Hepatocyte (in vitro differentiated cells): ENCODE results near the gene JMJD1C. TPM values are rescaled to one million over a fixed set of nuclear protein-coding genes. Genes with fewer than 3 reads are reported as not detected.
"Not testable (repeated sequence)": the region's sequence is repeated elsewhere in the genome, so short reads cannot be mapped to it uniquely, and the experiment has no call there.

Experiments used
- DNase-seq: peaks from one replicate; pipeline ENCODE4 v3.0.0-alpha.2; 2016; ENCODE audit warnings: low spot score
- H2AFZ ChIP-seq: fragments of 200-600 bp; sonication (generic); 2 replicates; pipeline ENCODE4 v1.6.0; 2016; ENCODE audit warnings: antibody characterized with exemption, mild to moderate bottlenecking
- H3K27ac ChIP-seq: fragments of 200-600 bp; sonication (generic); 2 replicates; pipeline ENCODE4 v1.5.1; 2016; ENCODE audit warnings: mild to moderate bottlenecking
- H3K27me3 ChIP-seq: fragments of 200-600 bp; sonication (generic); 2 replicates; pipeline ENCODE4 v1.6.1; 2016
- H3K36me3 ChIP-seq: fragments of 200-600 bp; sonication (generic); replicated peaks from 2 replicates; pipeline ENCODE4 v1.5.1; 2016; ENCODE audit warnings: low read depth; ENCODE audit not compliant: insufficient read depth
- H3K4me1 ChIP-seq: fragments of 200-600 bp; sonication (generic); 2 replicates; pipeline ENCODE4 v1.5.1; 2016; ENCODE audit warnings: mild to moderate bottlenecking, moderate library complexity; ENCODE audit not compliant: insufficient read depth
- H3K4me2 ChIP-seq: fragments of 200-600 bp; sonication (generic); 2 replicates; pipeline ENCODE4 v1.6.0; 2016
- H3K4me3 ChIP-seq: fragments of 200-600 bp; sonication (generic); 2 replicates; pipeline ENCODE4 v1.5.1; 2016; ENCODE audit warnings: mild to moderate bottlenecking
- H3K79me2 ChIP-seq: fragments of 200-600 bp; sonication (generic); 2 replicates; pipeline ENCODE4 v1.6.0; 2017; ENCODE audit warnings: mild to moderate bottlenecking
- H3K9me2 ChIP-seq: fragments of 200-600 bp; sonication (generic); replicated peaks from 2 replicates; pipeline ENCODE4 v1.6.0; 2017; ENCODE audit warnings: mild to moderate bottlenecking; ENCODE audit not compliant: insufficient read depth
- H3K9me3 ChIP-seq: fragments of 200-600 bp; sonication (generic); 2 replicates; pipeline ENCODE4 v1.5.1; 2016; ENCODE audit warnings: low read depth, mild to moderate bottlenecking
- H4K20me1 ChIP-seq: fragments of 200-600 bp; sonication (generic); 2 replicates; pipeline ENCODE4 v1.6.0; 2016; ENCODE audit warnings: mild to moderate bottlenecking; ENCODE audit not compliant: insufficient read depth, poor library complexity, severe bottlenecking
- EZH2 ChIP-seq: fragments of 200-600 bp; sonication (generic); IDR thresholded peaks from 2 replicates; pipeline ENCODE4 v1.6.1; 2016; ENCODE audit warnings: antibody characterized with exemption, mild to moderate bottlenecking, borderline replicate concordance
- EZH2phosphoT487 ChIP-seq: fragments of 200-600 bp; sonication (generic); IDR thresholded peaks from one replicate; pipeline ENCODE4 v1.6.1; 2018; ENCODE audit warnings: antibody characterized with exemption, mild to moderate bottlenecking, low read depth, moderate library complexity; ENCODE audit not compliant: unreplicated experiment, severe bottlenecking
- WGBS: methylation state at CpG from one replicate; pipeline ENCODE4 v1.1.6; 2016; ENCODE audit warnings: low lambda C conversion rate; ENCODE audit errors: missing lambda C conversion rate; 5-methylcytosine and 5-hydroxymethylcytosine counted together
- polyA plus RNA-seq: library from polyadenylated mRNA; unstranded; fragments of >200 nt; fragmentation: Nextera tagmentation; extraction: Ambion mirVana; gene quantifications from 2 replicates; pipeline ENCODE4 v1.2.1, GENCODE V29; 2016
- total RNA-seq: library from RNA; depleted of rRNA; stranded (reverse); fragments of >200 nt; gene quantifications from 2 replicates; pipeline ENCODE4 v1.2.3, GENCODE V29; 2014
- TF ChIP-seq, protein P1 (sequence below): fragments of 200-600 bp; sonication (generic); IDR thresholded peaks from 2 replicates; pipeline ENCODE4 v1.5.1; 2016; ENCODE audit warnings: antibody characterized with exemption, mild to moderate bottlenecking; ENCODE audit not compliant: poor library complexity

Gene JMJD1C
- total and polyA plus RNA-seq, 2 experiments from 2014 or later = 43.2 to 177 TPM

DNA sequence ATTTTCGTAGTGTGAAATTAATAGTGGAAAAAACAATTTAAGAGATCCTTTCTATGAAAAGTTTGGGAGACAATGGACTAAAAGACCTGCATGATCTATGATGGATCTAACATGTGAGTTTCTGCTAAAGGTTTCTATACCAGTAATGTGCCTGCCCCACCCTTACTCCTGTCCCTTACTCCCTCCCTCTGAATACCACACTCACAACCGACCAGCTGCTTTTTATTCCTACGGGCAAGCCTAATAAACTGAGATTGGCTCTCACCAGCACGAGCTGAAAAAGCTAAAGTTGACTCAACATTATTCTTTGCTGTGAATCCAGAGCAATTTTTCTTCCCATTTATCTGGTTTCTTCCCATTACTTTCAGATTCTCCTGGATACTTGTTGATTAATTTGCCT is 37.6 kb upstream of the JMJD1C start:
- DNase-seq = no peak
- no peak overlapping the region for H3K4me2 ChIP-seq
- TF ChIP-seq, protein P1, sequence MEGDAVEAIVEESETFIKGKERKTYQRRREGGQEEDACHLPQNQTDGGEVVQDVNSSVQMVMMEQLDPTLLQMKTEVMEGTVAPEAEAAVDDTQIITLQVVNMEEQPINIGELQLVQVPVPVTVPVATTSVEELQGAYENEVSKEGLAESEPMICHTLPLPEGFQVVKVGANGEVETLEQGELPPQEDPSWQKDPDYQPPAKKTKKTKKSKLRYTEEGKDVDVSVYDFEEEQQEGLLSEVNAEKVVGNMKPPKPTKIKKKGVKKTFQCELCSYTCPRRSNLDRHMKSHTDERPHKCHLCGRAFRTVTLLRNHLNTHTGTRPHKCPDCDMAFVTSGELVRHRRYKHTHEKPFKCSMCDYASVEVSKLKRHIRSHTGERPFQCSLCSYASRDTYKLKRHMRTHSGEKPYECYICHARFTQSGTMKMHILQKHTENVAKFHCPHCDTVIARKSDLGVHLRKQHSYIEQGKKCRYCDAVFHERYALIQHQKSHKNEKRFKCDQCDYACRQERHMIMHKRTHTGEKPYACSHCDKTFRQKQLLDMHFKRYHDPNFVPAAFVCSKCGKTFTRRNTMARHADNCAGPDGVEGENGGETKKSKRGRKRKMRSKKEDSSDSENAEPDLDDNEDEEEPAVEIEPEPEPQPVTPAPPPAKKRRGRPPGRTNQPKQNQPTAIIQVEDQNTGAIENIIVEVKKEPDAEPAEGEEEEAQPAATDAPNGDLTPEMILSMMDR = no peak
- no peak for TF ChIP-seq EZH2
- TF ChIP-seq EZH2phosphoT487 = no peak
- 62% methylated on average over 4 of the region's 4 CpGs for WGBS
- no peak overlapping the region for H3K4me3 ChIP-seq
- H3K36me3 ChIP-seq = no peaks in the 10 kb centered on the region
- H3K79me2 ChIP-seq = peaks cover 98% of the 10 kb centered on the region
- no peaks in the 10 kb centered on the region for H3K9me2 ChIP-seq
- H3K4me1 ChIP-seq = peaks cover 16% of the 10 kb centered on the region
- no peak overlapping the region for H3K27ac ChIP-seq
- no peaks in the 10 kb centered on the region for H3K9me3 ChIP-seq
- H4K20me1 ChIP-seq = peaks cover 22% of the 10 kb centered on the region
- H3K27me3 ChIP-seq = no peaks in the 10 kb centered on the region
- H2AFZ ChIP-seq = no peak overlapping the region

DNA sequence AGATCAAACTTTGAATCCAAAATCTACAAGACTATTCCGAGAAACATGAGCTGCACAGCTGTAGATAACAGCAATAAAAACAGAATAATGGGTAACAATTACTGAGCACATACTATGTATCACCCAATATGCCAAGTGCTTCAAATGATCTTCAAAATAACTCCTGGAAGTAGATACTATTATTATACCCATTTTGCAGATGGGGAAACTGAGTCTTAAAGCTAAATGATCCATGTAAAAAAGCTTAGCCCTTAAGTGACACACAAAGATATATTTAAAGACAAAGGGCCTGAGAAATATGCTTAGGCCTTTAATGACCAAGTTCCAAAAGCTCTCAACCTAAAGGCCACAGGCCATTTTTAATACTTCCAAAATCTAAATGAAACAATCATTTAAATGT is 37.1 kb upstream of the JMJD1C start:
- Histone ChIP-seq H4K20me1 (peaks cover 22% of the 10 kb centered on the region), H3K36me3 (no peaks in the 10 kb centered on the region), H3K4me2 (no peak overlapping the region), H3K9me3 (no peaks in the 10 kb centered on the region), H3K4me3 (no peak overlapping the region), H3K27me3 (no peaks in the 10 kb centered on the region), H2AFZ (no peak overlapping the region), H3K4me1 (peaks cover 22% of the 10 kb centered on the region), H3K9me2 (no peaks in the 10 kb centered on the region), H3K79me2 (peaks cover 98% of the 10 kb centered on the region), H3K27ac (no peak overlapping the region)
- TF ChIP-seq EZH2phosphoT487 = no peak
- WGBS = 97% methylated on average over 1 of the region's 1 CpG
- DNase-seq = no peak

DNA sequence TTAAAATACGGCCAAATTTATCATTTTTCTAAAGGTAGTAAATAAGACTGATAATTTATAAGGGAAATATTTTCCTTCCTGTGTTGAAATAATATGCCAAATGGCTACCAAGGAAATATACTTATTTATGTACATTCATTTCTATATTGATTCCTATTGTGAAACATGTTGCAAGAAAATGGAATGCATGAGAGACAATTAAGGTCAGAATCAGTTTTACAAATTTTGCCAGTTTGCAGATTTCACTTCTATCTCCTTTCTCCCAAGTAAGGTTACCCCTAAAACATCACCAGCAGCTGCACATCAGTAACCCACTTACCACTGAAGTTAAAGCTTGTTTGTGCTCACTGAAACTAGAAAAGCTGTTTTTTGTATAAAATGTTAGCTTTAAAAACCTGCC is 36.2 kb upstream of the JMJD1C start:
- H3K36me3 ChIP-seq = no peaks in the 10 kb centered on the region
- TF ChIP-seq, protein P1 = no peak
- WGBS = 88% methylated on average over 1 of the region's 1 CpG
- no peak overlapping the region for H3K27ac ChIP-seq
- no peak overlapping the region for H3K4me3 ChIP-seq
- peaks cover 24% of the 10 kb centered on the region for H3K4me1 ChIP-seq
- H4K20me1 ChIP-seq = peaks cover 26% of the 10 kb centered on the region
- peaks cover 99% of the 10 kb centered on the region for H3K79me2 ChIP-seq
- no peak overlapping the region for H2AFZ ChIP-seq
- DNase-seq = no peak
- no peak overlapping the region for H3K4me2 ChIP-seq
- H3K9me2 ChIP-seq = no peaks in the 10 kb centered on the region
- no peaks in the 10 kb centered on the region for H3K27me3 ChIP-seq
- no peaks in the 10 kb centered on the region for H3K9me3 ChIP-seq

DNA sequence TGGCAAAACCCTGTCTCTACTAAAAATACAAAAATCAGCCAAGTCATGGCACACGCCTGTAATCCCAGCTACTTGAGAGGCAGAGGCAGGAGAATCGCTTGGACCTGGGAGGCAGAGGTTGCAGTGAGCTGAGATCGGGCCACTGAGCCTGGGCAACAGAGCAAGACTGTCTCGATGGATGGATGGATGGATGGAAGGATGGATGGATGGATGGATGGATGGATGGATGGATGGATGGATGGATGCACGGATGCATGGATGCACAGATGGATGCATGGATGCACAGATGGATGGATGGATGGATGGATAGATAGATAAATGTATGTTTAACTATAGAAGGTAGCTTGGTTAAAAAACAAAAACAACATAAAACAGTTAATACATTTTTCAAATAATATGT is 34.8 kb upstream of the JMJD1C start:
- H3K36me3 ChIP-seq, H3K4me2 ChIP-seq, H3K4me3 ChIP-seq, DNase-seq, H3K27ac ChIP-seq, H3K9me2 ChIP-seq, H3K9me3 ChIP-seq, H2AFZ ChIP-seq, H3K27me3 ChIP-seq: not testable (repeated sequence)
- H4K20me1 ChIP-seq = peaks cover 20% of the 10 kb centered on the region
- H3K79me2 ChIP-seq = peaks cover 99% of the 10 kb centered on the region
- 97% methylated on average over 5 of the region's 5 CpGs for WGBS
- H3K4me1 ChIP-seq = peaks cover 18% of the 10 kb centered on the region

DNA sequence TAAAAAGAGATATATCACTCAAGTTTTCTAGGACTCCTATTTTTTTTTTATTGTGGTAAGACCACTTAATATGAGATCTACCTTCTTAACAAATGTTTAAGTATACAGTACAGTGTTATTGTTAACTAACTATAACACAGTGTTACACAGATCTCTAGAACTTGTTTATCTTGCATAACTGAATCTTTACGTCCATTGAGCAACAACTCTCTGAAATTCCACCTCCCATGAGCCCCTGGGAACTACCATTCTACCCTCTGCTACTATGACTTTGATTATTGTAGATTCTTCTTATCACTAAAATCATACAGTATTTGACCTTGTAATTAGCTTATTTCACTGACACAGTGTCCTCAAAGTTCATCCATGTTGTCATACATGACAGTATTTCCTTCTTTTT is 32.9 kb upstream of the JMJD1C start:
- Histone ChIP-seq H3K9me3 (no peaks in the 10 kb centered on the region), H4K20me1 (peaks cover 5% of the 10 kb centered on the region), H2AFZ (no peak overlapping the region), H3K36me3 (no peaks in the 10 kb centered on the region), H3K4me1 (peaks cover 11% of the 10 kb centered on the region), H3K9me2 (no peaks in the 10 kb centered on the region), H3K4me3 (no peak overlapping the region), H3K4me2 (no peak overlapping the region), H3K79me2 (peaks cover 99% of the 10 kb centered on the region), H3K27me3 (no peaks in the 10 kb centered on the region), H3K27ac (no peak overlapping the region)
- DNase-seq = no peak
- WGBS = 63% methylated on average over 1 of the region's 1 CpG
- TF ChIP-seq, protein P1 = no peak
- TF ChIP-seq EZH2phosphoT487 = no peak
- TF ChIP-seq EZH2 = no peak
